Common myeloid progenitor, CD34-positive (primary cell): ENCODE data around the gene NBR1.
"Not testable (repeated sequence)": the region's sequence is repeated elsewhere in the genome, so short reads cannot be mapped to it uniquely, and the experiment has no call there.

Source experiments
- CTCF ChIA-PET: fragments of 350-600 bp; sonication (Branson Sonifier 250); formaldehyde crosslinking; loops from one replicate; lab custom pipeline; 2021; ENCODE audit warnings: antibody characterized with exemption; lab: Charles Lee
- POLR2A ChIA-PET: fragments of 350-600 bp; sonication (Branson Sonifier 250); formaldehyde crosslinking; loops from one replicate; lab custom pipeline; 2021; ENCODE audit warnings: antibody characterized with exemption; lab: Charles Lee
- DNase-seq, 3 donors: peaks; one replicate each; pipeline versions ENCODE4 v3.0.0 to v3.0.0-alpha.2; 2013
- H3K27ac ChIP-seq, 2 experiments: 1 replicate in 1 of 2; 2 replicates in 1 of 2; pipeline ENCODE4 v1.7.0; 2013; ENCODE audit warnings: inconsistent platforms in 2 of 2, low read length in 2 of 2, mild to moderate bottlenecking in 2 of 2, low read depth in 1 of 2, moderate library complexity in 1 of 2; ENCODE audit not compliant: severe bottlenecking in 2 of 2, insufficient read depth in 1 of 2, poor library complexity in 1 of 2
- H3K27me3 ChIP-seq, 5 experiments: replicated peaks in 2 of 5; 1 replicate in 3 of 5; 2 replicates in 2 of 5; pipeline versions ENCODE4 v1.6.1 to v1.7.0; 2013; ENCODE audit warnings: low read length in 4 of 5, mild to moderate bottlenecking in 2 of 5, moderate library complexity in 2 of 5, inconsistent platforms in 1 of 5; ENCODE audit not compliant: insufficient read depth in 5 of 5, control insufficient read depth in 4 of 5
- H3K36me3 ChIP-seq, 4 experiments: 1 replicate in 2 of 4; 2 replicates in 2 of 4; pipeline versions ENCODE4 v1.6.1 to v1.7.0; 2013; ENCODE audit warnings: low read length in 3 of 4, control low read depth in 1 of 4, mild to moderate bottlenecking in 1 of 4; ENCODE audit not compliant: control insufficient read depth in 4 of 4, insufficient read depth in 4 of 4
- H3K4me1 ChIP-seq, 4 experiments: 1 replicate in 3 of 4; 2 replicates in 1 of 4; pipeline versions ENCODE4 v1.6.1 to v1.7.1; 2013; ENCODE audit warnings: low read length in 3 of 4, mild to moderate bottlenecking in 3 of 4, control low read depth in 1 of 4, inconsistent platforms in 1 of 4, moderate library complexity in 1 of 4; ENCODE audit not compliant: control insufficient read depth in 4 of 4, insufficient read depth in 4 of 4; ENCODE audit errors: control extremely low read depth in 1 of 4
- H3K4me3 ChIP-seq, 7 experiments: 1 replicate in 4 of 7; 2 replicates in 3 of 7; pipeline versions ENCODE4 v1.5.1 to v1.7.0; 2013; ENCODE audit warnings: mild to moderate bottlenecking in 7 of 7, low read length in 6 of 7, moderate library complexity in 6 of 7, inconsistent platforms in 2 of 7, low read depth in 2 of 7, control low read depth in 1 of 7; ENCODE audit not compliant: insufficient read depth in 4 of 7, control insufficient read depth in 1 of 7; ENCODE audit errors: extremely low read depth in 1 of 7
- H3K9me3 ChIP-seq, 5 experiments: 1 replicate in 4 of 5; 2 replicates in 1 of 5; pipeline versions ENCODE4 v1.6.1 to v1.7.1; 2013; ENCODE audit warnings: low read length in 4 of 5, mild to moderate bottlenecking in 2 of 5, inconsistent platforms in 1 of 5, low read depth in 1 of 5, moderate library complexity in 1 of 5; ENCODE audit not compliant: control insufficient read depth in 4 of 5, insufficient read depth in 2 of 5; ENCODE audit errors: control extremely low read depth in 1 of 5
- WGBS: methylation state at CpG from one replicate; pipeline ENCODE4 v1.1.5; 2013; ENCODE audit not compliant: insufficient coverage; 5-methylcytosine and 5-hydroxymethylcytosine counted together

Gene NBR1

DNA sequence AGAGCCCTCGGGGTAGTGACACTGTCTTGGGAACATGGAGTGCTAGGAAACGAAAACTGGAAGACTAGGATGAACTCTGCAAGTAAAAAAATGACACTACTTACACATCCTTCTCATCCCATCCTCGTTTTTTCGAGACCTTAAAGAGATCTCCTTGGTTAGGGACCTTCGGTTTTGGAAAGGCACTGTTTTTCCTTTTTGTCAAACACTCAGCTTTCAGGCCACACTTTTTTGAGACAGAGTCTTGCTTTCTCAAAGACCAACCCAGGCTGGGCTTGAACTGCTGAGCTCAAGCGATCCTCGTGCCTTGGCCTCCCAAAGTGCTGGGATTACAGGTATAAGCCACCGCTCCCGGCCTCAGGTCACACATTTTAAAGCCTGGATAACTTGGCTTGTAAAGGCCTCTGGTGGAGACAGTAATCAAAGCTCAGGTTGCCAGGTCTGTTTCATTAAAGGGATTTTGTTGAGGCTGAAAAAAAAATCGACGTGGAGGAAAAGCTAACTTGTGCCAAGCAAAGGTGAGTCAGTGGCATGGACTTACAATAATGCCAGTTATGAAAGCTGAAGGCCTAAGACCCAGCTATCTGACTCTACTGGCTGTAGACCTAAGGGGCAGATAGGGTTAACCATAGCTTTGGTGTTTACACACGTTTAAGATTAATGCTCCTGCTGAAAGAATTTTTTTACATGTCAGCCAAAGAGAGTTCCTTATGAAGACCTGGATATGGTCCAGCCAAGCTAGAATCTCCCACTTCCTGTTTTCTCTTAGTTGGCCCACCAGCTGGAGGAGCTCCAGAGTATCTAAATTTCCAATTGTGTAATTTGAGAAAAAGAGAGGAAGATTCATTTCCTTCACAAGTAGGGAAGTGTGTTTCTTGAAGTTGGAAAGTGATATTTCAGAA lies 823 bp downstream of the NBR1 start:
- no peaks in the 10 kb centered on the region for H3K9me3 ChIP-seq
- POLR2A ChIA-PET, result interaction anchor here (0.6 to 2.7 kb wide), 8 partner anchors 28 to 189 kb away, joined by 3 to 15 read pairs (median 3); partner anchors contain the start of genes RPL27 and TMEM106A
- H3K27me3 ChIP-seq, result no peaks in the 10 kb centered on the region
- H3K27ac ChIP-seq, result peak overlapping the region; percentile 99 to 100
- 28% methylated on average over 10 of the region's 12 CpGs for WGBS
- H3K4me3 ChIP-seq, result peak overlapping the region; percentile 54 to 98 (median 86)
- peak; percentile 51 to 65 (median 61) for DNase-seq
- CTCF ChIA-PET, result interaction anchor here (0.5 to 1.6 kb wide), 6 partner anchors 28 to 144 kb away, joined by 3 to 5 read pairs (median 4); partner anchors contain the start of gene TMEM106A
- H3K36me3 ChIP-seq, result peaks cover 0 to 9% (median 4%) of the 10 kb centered on the region in 4 experiments
- H3K4me1 ChIP-seq, result peaks cover 12 to 51% (median 31%) of the 10 kb centered on the region in 4 experiments

DNA sequence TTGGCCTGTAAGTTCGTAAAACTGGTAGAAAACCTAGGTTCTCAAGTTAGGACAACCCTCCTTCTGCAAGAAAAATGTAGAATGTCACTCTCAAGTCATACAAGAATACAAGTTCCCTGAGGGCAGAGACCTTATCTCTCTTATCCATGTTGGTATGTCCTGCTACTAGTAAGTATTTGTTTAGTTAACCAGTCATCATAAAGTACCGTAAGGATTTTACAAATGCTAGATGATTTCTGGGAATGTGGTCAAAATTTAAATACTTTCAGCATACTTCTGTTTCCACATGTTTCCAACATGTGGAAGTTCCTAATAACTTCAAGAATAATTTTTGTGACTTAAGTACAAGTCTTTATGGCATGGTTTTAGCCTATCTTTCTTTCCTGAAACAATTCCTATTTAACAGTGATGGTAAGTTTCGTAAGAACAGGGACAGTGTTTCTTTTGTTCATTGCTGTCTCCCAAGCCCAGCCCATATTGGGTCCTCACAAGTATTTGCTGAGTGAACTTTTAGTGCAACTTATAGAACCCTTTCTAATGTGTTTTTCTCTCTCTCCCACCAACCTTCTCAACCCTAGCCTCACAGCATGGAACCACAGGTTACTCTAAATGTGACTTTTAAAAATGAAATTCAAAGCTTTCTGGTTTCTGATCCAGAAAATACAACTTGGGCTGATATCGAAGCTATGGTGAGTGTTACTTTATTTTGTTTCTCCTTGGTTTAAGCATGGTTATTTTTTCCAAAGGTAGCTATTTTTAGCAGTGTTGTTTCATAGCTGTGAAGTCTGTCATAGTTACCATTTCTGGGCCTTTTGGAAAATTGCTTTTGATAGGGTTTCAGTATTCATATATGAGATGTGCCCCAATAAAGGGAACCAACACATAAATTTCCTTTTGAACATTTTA lies 4.5 kb downstream of the NBR1 start:
- H3K4me1 ChIP-seq, result peaks cover 12 to 36% (median 22%) of the 10 kb centered on the region in 4 experiments
- POLR2A ChIA-PET, result no interaction called here
- H3K27ac ChIP-seq, result no peak overlapping the region
- no peak overlapping the region for H3K4me3 ChIP-seq
- 100% methylated on average over 2 of the region's 4 CpGs for WGBS
- no peaks in the 10 kb centered on the region for H3K27me3 ChIP-seq
- no peaks in the 10 kb centered on the region for H3K9me3 ChIP-seq
- peaks cover 6 to 33% (median 11%) of the 10 kb centered on the region in 4 experiments for H3K36me3 ChIP-seq
- no peak for DNase-seq
- CTCF ChIA-PET, result interaction anchor here (0.6 kb wide), 1 partner anchor 30 kb away, joined by 3 read pairs; no protein-coding TSS in a partner anchor

DNA sequence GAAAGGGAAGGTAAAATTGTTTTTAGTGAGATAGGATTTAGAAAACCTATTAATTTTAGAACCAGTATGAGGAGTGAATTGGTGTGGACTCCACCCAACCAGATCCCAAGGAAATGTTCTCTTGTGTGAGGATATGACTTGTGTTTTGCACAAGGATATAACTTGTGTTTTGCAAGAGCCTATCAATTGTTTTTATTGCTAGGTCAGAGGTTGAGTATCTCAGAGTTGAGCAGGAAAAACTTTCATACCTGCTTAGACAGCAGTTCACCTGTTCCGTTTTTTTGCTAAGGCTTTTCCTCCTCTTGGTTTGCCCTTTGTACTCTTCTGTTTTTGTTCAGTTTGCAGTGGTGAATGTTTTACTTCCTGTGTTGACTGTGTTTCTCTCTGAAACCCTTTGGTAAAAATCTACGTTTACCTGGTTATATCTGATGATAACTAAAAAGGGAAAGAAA lies 5.1 kb downstream of the NBR1 start:
- Histone ChIP-seq H3K36me3 (peaks cover 6 to 38% (median 12%) of the 10 kb centered on the region in 4 experiments), H3K4me1 (peaks cover 12 to 32% (median 22%) of the 10 kb centered on the region in 4 experiments), H3K27me3 (no peaks in the 10 kb centered on the region), H3K27ac (no peak overlapping the region), H3K9me3 (no peaks in the 10 kb centered on the region), H3K4me3 (no peak overlapping the region)
- CTCF ChIA-PET, result interaction anchor here (0.7 kb wide), 1 partner anchor 162 kb away, joined by 3 read pairs; no protein-coding TSS in a partner anchor
- POLR2A ChIA-PET, result no interaction called here
- 73% methylated on average over 2 of the region's 2 CpGs for WGBS
- no peak for DNase-seq

GRCh38 chr17:43183921-43184320 lies 12.9 kb downstream of the NBR1 start:
- Histone ChIP-seq H3K4me3 (no peak overlapping the region), H3K27me3 (no peaks in the 10 kb centered on the region), H3K36me3 (peaks cover 1 to 33% (median 8%) of the 10 kb centered on the region in 4 experiments), H3K9me3 (no peaks in the 10 kb centered on the region), H3K4me1 (no peaks in the 10 kb centered on the region), H3K27ac (no peak overlapping the region)
- POLR2A ChIA-PET, result interaction anchor here (0.6 kb wide), 1 partner anchor 15 kb away, joined by 4 read pairs; no protein-coding TSS in a partner anchor
- CTCF ChIA-PET, result no interaction called here
- WGBS, result 100% methylated on average over 1 of the region's 3 CpGs
- DNase-seq, result no peak

DNA sequence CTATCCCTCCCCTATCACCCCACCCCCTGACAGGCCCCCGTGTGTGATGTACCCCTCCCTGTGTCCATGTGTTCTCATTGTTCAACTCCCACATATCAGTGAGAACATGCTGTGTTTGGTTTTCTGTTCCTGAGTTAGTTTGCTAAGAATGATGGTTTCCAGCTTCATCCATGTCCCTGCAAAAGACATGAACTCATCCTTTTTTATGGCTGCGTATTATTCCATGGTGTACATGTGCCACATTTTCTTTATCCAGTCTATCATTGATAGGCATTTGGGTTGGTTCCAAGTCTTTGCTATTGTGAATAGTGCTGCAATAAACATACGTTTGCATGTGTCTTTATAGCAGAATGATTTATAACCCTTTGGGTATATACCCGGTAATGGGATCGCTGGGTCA lies 15.6 kb downstream of the NBR1 start:
- POLR2A ChIA-PET, H3K4me3 ChIP-seq, H3K4me1 ChIP-seq, DNase-seq, CTCF ChIA-PET, H3K27ac ChIP-seq, H3K27me3 ChIP-seq, H3K9me3 ChIP-seq: not testable (repeated sequence)
- 95% methylated on average over 4 of the region's 5 CpGs for WGBS
- peaks cover 20 to 44% (median 22%) of the 10 kb centered on the region in 4 experiments for H3K36me3 ChIP-seq

DNA sequence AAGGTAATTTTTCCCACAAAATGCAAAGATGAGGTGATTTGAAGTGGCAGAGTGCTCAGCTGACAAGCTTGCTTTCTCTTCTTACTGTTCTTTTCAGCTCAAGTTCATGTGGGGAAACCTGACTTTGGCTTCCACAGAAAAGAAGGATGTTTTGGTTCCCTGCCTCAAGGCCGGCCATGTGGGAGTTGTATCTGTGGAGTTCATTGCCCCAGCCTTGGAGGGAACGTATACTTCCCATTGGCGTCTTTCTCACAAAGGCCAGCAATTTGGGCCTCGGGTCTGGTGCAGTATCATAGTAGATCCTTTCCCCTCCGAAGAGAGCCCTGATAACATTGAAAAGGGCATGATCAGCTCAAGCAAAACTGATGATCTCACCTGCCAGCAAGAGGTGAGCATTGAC lies 22.2 kb downstream of the NBR1 start:
- Histone ChIP-seq H3K36me3 (peaks cover 42 to 86% (median 57%) of the 10 kb centered on the region in 4 experiments), H3K27ac (no peak overlapping the region), H3K27me3 (no peaks in the 10 kb centered on the region), H3K9me3 (no peaks in the 10 kb centered on the region), H3K4me3 (no peak overlapping the region), H3K4me1 (no peaks in the 10 kb centered on the region)
- 98% methylated on average over 5 of the region's 5 CpGs for WGBS
- ChIA-PET POLR2A (no interaction called here), CTCF (no interaction called here)
- DNase-seq, result no peak
